Endothelial cell of umbilical vein (primary cell): ENCODE data around the gene LRRC41. TPM values are rescaled to one million over a fixed set of nuclear protein-coding genes. Genes with fewer than 3 reads are reported as not detected.

Experiments
- BruUV-seq: library from RNA; stranded (reverse); fragments of 400-500 nt; replicated peaks from 2 replicates; lab custom pipeline; 2021; lab: Mats Ljungman, UMichigan
- CTCF ChIA-PET: fragments of 300-600, 350-600 bp; sonication (Branson Sonifier 250); formaldehyde crosslinking; loops from one replicate; lab custom pipeline; 2021; ENCODE audit warnings: antibody characterized with exemption, inconsistent platforms; lab: Charles Lee
- POLR2A ChIA-PET: fragments of 300-600, 350-600 bp; sonication (Branson Sonifier 250); formaldehyde crosslinking; loops from one replicate; lab custom pipeline; 2021; ENCODE audit warnings: antibody characterized with exemption, inconsistent platforms; lab: Charles Lee
- DNase-seq: peaks from one replicate; pipeline ENCODE4 v3.0.0-alpha.2; 2011; ENCODE audit warnings: low read depth, low spot score
- FAIRE-seq: peaks from 2 replicates; lab custom pipeline; 2011; peaks lifted over from hg19 to GRCh38; lab: Jason Lieb, UNC
- H2AFZ ChIP-seq: 2 replicates; pipeline ENCODE4 v1.6.0; 2012; ENCODE audit warnings: low read depth, low read length, control low read depth, inconsistent platforms
- H3K27ac ChIP-seq: 2 replicates; pipeline ENCODE4 v1.5.1; 2011; ENCODE audit warnings: low read depth, mild to moderate bottlenecking, control low read depth, low read length, moderate library complexity; ENCODE audit not compliant: insufficient read depth
- H3K27me3 ChIP-seq, 2 experiments: 2 replicates each; pipeline versions ENCODE4 v1.6.0 to v1.6.1; 2011; ENCODE audit warnings: low read length in 2 of 2, mixed read lengths in 1 of 2; ENCODE audit not compliant: control insufficient read depth in 2 of 2, insufficient read depth in 2 of 2
- H3K36me3 ChIP-seq, 2 experiments: 2 replicates in 1 of 2; 3 replicates in 1 of 2; pipeline ENCODE4 v1.5.1; 2011; ENCODE audit warnings: low read length in 2 of 2, mild to moderate bottlenecking in 1 of 2, moderate library complexity in 1 of 2; ENCODE audit not compliant: control insufficient read depth in 2 of 2, insufficient read depth in 2 of 2; ENCODE audit errors: extremely low read depth in 1 of 2
- H3K4me1 ChIP-seq: 3 replicates; pipeline ENCODE4 v1.5.1; 2011; ENCODE audit warnings: mild to moderate bottlenecking, low read length; ENCODE audit not compliant: control insufficient read depth, insufficient read depth; ENCODE audit errors: extremely low read depth
- H3K4me2 ChIP-seq: 2 replicates; pipeline ENCODE4 v1.6.1; 2011; ENCODE audit warnings: low read length, control low read depth, mixed read lengths; ENCODE audit not compliant: insufficient read depth
- H3K4me3 ChIP-seq, 3 experiments: fragments of 200-600 bp in 1 of 3; sonication (generic), shearing (Covaris generic) in 1 of 3; replicated peaks in 1 of 3; 2 replicates each; pipeline ENCODE4 v1.5.1; 2011 to 2016; ENCODE audit warnings: control low read depth in 3 of 3, low read length in 3 of 3, mild to moderate bottlenecking in 2 of 3, inconsistent platforms in 1 of 3, low read depth in 1 of 3, moderate library complexity in 1 of 3; ENCODE audit not compliant: insufficient read depth in 1 of 3
- H3K79me2 ChIP-seq: 2 replicates; pipeline ENCODE4 v1.6.0; 2012; ENCODE audit warnings: low read length, inconsistent platforms; ENCODE audit not compliant: control insufficient read depth, insufficient read depth
- H3K9ac ChIP-seq: replicated peaks from 2 replicates; pipeline ENCODE3; 2011; ENCODE audit warnings: low read length, control low read depth; ENCODE audit not compliant: insufficient read depth; ENCODE audit errors: extremely low read depth
- H3K9me1 ChIP-seq: replicated peaks from 3 replicates; pipeline ENCODE4 v1.6.0; 2011; ENCODE audit warnings: mild to moderate bottlenecking, low read length; ENCODE audit not compliant: control insufficient read depth, insufficient read depth; ENCODE audit errors: extremely low read depth
- H3K9me3 ChIP-seq: replicated peaks from 2 replicates; pipeline ENCODE4 v1.5.1; 2012; ENCODE audit warnings: low read length, inconsistent platforms; ENCODE audit not compliant: control insufficient read depth, insufficient read depth
- H4K20me1 ChIP-seq: replicated peaks from 2 replicates; pipeline ENCODE3; 2011; ENCODE audit warnings: mild to moderate bottlenecking, low read length; ENCODE audit not compliant: control insufficient read depth, insufficient read depth; ENCODE audit errors: extremely low read depth
- EZH2 ChIP-seq: IDR thresholded peaks from 2 replicates; pipeline ENCODE4 v1.6.1; 2012; ENCODE audit warnings: borderline replicate concordance, low read depth, mild to moderate bottlenecking, moderate library complexity, low read length, inconsistent platforms; ENCODE audit not compliant: severe bottlenecking
- FOS ChIP-seq: IDR thresholded peaks from 2 replicates; pipeline ENCODE4 v1.6.1; 2011; ENCODE audit warnings: mild to moderate bottlenecking, low read length, moderate library complexity, borderline replicate concordance; ENCODE audit not compliant: insufficient read depth
- GATA2 ChIP-seq: IDR thresholded peaks from 2 replicates; pipeline ENCODE4 v1.7.0; 2011; ENCODE audit warnings: low read depth, mild to moderate bottlenecking, moderate library complexity, mixed read lengths, low read length; ENCODE audit not compliant: insufficient read length, insufficient read depth
- MYC ChIP-seq: IDR thresholded peaks from one replicate; pipeline ENCODE4 v1.6.1; 2011; ENCODE audit warnings: mild to moderate bottlenecking, low read depth, low read length
- POLR2A ChIP-seq: IDR thresholded peaks from 2 replicates; pipeline ENCODE4 v1.6.1; 2012; ENCODE audit warnings: low read depth, mild to moderate bottlenecking, control low read depth, low read length
- POLR2AphosphoS5 ChIP-seq: IDR thresholded peaks from 2 replicates; pipeline ENCODE4 v1.6.1; 2012; ENCODE audit warnings: low read depth, mild to moderate bottlenecking, control low read depth, low read length, moderate library complexity; ENCODE audit not compliant: insufficient read depth
- dilution Hi-C: fragments of 300-500 bp; cut with MboI; formaldehyde crosslinking; loops from one replicate; pipeline ENCODE4 v1.15.0; 2019; ENCODE audit warnings: low sequenced_read_pairs; ENCODE audit not compliant: extremely low pct_ligation_motif_present
- intact Hi-C: fragments of 100-400 bp; cut with micrococcal nuclease; formaldehyde crosslinking; loops from one replicate; pipeline ENCODE4 v1.10.0; 2022
- polyA plus RNA-seq, 4 experiments: library from polyadenylated mRNA; depleted of rRNA in 3 of 4; stranded (reverse) in 3 of 4; unstranded in 1 of 4; fragments of >200 nt; gene quantifications; 2 replicates each; pipeline versions ENCODE4 v1.2.1 to v1.2.3, GENCODE V29; 2011 to 2012; ENCODE audit warnings: missing spikeins in 1 of 4
- total RNA-seq: library from RNA; stranded (reverse); gene quantifications from 2 replicates; pipeline ENCODE4 v1.2.3, GENCODE V29; 2021
- TF ChIP-seq, protein P1 (sequence below): IDR thresholded peaks from 2 replicates; pipeline ENCODE4 v1.6.1; 2011; ENCODE audit not compliant: insufficient read depth, insufficient read length
- TF ChIP-seq, protein P2 (sequence below), 2 donors: IDR thresholded peaks; 1 replicate in 1 of 2; 2 replicates in 1 of 2; pipeline ENCODE4 v1.5.1; 2011; ENCODE audit warnings: low read length in 2 of 2, mild to moderate bottlenecking in 2 of 2, moderate library complexity in 2 of 2, control low read depth in 1 of 2, inconsistent platforms in 1 of 2, low read depth in 1 of 2; ENCODE audit not compliant: insufficient read depth in 1 of 2; ENCODE audit errors: extremely low read depth in 1 of 2

The LRRC41 gene
- total and polyA plus RNA-seq, 2 donors (not counting 3 experiments of a cell fraction or from before 2014, with no cell fraction given), result 69.2 to 91.1 TPM

GRCh38 chr1:46289976-46290375 lies 13.4 kb downstream of the LRRC41 start:
- no TSS peak for BruUV-seq
- Histone ChIP-seq H4K20me1 (no peaks in the 10 kb centered on the region), H3K4me3 (no peak overlapping the region), H3K36me3 (peaks cover 3 to 15% of the 10 kb centered on the region in 2 experiments), H3K79me2 (no peaks in the 10 kb centered on the region), H2AFZ (no peak overlapping the region), H3K9ac (no peak overlapping the region), H3K27ac (no peak overlapping the region), H3K4me1 (peaks cover 9% of the 10 kb centered on the region), H3K27me3 (no peaks in the 10 kb centered on the region), H3K9me1 (no peaks in the 10 kb centered on the region), H3K9me3 (no peaks in the 10 kb centered on the region), H3K4me2 (no peak overlapping the region)
- POLR2A ChIA-PET, result no interaction called here
- CTCF ChIA-PET, result interaction anchor here (0.6 to 1.5 kb wide), 3 partner anchors 7 to 476 kb away, joined by 3 to 4 read pairs (median 3); no protein-coding TSS in a partner anchor
- dilution Hi-C loops (no loop called here), intact Hi-C loops (no loop called here)
- TF ChIP-seq EZH2, result no peak
- TF ChIP-seq, protein P1, sequence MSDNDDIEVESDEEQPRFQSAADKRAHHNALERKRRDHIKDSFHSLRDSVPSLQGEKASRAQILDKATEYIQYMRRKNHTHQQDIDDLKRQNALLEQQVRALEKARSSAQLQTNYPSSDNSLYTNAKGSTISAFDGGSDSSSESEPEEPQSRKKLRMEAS, result no peak
- no peak for TF ChIP-seq FOS
- TF ChIP-seq, protein P2, sequence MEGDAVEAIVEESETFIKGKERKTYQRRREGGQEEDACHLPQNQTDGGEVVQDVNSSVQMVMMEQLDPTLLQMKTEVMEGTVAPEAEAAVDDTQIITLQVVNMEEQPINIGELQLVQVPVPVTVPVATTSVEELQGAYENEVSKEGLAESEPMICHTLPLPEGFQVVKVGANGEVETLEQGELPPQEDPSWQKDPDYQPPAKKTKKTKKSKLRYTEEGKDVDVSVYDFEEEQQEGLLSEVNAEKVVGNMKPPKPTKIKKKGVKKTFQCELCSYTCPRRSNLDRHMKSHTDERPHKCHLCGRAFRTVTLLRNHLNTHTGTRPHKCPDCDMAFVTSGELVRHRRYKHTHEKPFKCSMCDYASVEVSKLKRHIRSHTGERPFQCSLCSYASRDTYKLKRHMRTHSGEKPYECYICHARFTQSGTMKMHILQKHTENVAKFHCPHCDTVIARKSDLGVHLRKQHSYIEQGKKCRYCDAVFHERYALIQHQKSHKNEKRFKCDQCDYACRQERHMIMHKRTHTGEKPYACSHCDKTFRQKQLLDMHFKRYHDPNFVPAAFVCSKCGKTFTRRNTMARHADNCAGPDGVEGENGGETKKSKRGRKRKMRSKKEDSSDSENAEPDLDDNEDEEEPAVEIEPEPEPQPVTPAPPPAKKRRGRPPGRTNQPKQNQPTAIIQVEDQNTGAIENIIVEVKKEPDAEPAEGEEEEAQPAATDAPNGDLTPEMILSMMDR (IDR thresholded peaks at IDR 0.05; ENCODE audit: extremely low read depth in 1 of 2, insufficient read depth in 1 of 2, low read depth in 1 of 2, low read length in 2 of 2), result no peak
- no peak for TF ChIP-seq GATA2
- TF ChIP-seq POLR2A, result no peak
- no peak for TF ChIP-seq MYC
- TF ChIP-seq POLR2AphosphoS5, result no peak
- no peak for DNase-seq
- no peak for FAIRE-seq
